Type B pancreatic cell (in vitro differentiated cells): ENCODE results near the gene HELZ. TPM values are rescaled to one million over a fixed set of nuclear protein-coding genes. Genes with fewer than 3 reads are reported as not detected.

Source experiments
- DNase-seq: peaks from one replicate; pipeline ENCODE4 v3.0.0; 2021; ENCODE audit warnings: mixed read lengths; ENCODE audit not compliant: unreplicated experiment; ENCODE audit errors: extremely low spot score
- H3K27ac Mint-ChIP-seq: 2 replicates; pipeline ENCODE4 v1.8.0; 2021; ENCODE audit warnings: mild to moderate bottlenecking, mixed read lengths
- H3K27me3 Mint-ChIP-seq: 2 replicates; pipeline ENCODE4 v1.8.0; 2021; ENCODE audit warnings: mixed read lengths
- H3K36me3 Mint-ChIP-seq: 2 replicates; pipeline ENCODE4 v1.8.0; 2021; ENCODE audit warnings: mixed read lengths
- H3K4me1 Mint-ChIP-seq: one replicate; pipeline ENCODE4 v1.8.0; 2021; ENCODE audit warnings: mixed read lengths; ENCODE audit not compliant: unreplicated experiment
- H3K4me3 Mint-ChIP-seq: 2 replicates; pipeline ENCODE4 v1.8.0; 2021; ENCODE audit warnings: mild to moderate bottlenecking, mixed read lengths
- H3K9me3 Mint-ChIP-seq: 2 replicates; pipeline ENCODE4 v1.8.0; 2021; ENCODE audit warnings: mixed read lengths
- CTCF ChIP-seq: fragments of 200-600 bp; sonication (generic); conservative IDR thresholded peaks from 2 replicates; pipeline ENCODE4 v1.5.0; 2021; ENCODE audit warnings: antibody characterized with exemption, mild to moderate bottlenecking
- total RNA-seq: library from RNA; stranded (reverse); gene quantifications from 2 replicates; pipeline ENCODE4 v1.2.1, GENCODE V29; 2021; ENCODE audit warnings: low replicate concordance

HELZ gene
- total RNA-seq, 1 donor from 2014 or later = 55.1 TPM

GRCh38 chr17:67212714-67213417, 32.1 kb downstream of the HELZ start:
- Mint-ChIP-seq H3K36me3 (peaks cover 11% of the 10 kb centered on the region), H3K27ac (peak overlapping the region; percentile 49), H3K27me3 (no peaks in the 10 kb centered on the region), H3K4me3 (no peak overlapping the region), H3K9me3 (no peaks in the 10 kb centered on the region), H3K4me1 (peaks cover 13% of the 10 kb centered on the region)
- no peak for TF ChIP-seq CTCF
- DNase-seq = no peak

GRCh38 chr17:67212231-67212630, 32.8 kb downstream of the HELZ start:
- no peak overlapping the region for H3K4me3 Mint-ChIP-seq
- no peak for TF ChIP-seq CTCF
- H3K27me3 Mint-ChIP-seq = no peaks in the 10 kb centered on the region
- no peaks in the 10 kb centered on the region for H3K9me3 Mint-ChIP-seq
- H3K4me1 Mint-ChIP-seq = peaks cover 13% of the 10 kb centered on the region
- H3K27ac Mint-ChIP-seq = peak overlapping the region; percentile 49
- peaks cover 13% of the 10 kb centered on the region for H3K36me3 Mint-ChIP-seq
- no peak for DNase-seq

- no peaks in the 10 kb centered on the region for H3K9me3 Mint-ChIP-seq
- TF ChIP-seq CTCF = no peak
Observed at GRCh38 chr17:67211742-67212141, 33.3 kb downstream of the HELZ start.

GRCh38 chr17:67210915-67211314, 34.1 kb downstream of the HELZ start:
- DNase-seq = no peak
- H3K9me3 Mint-ChIP-seq = no peaks in the 10 kb centered on the region
- no peaks in the 10 kb centered on the region for H3K27me3 Mint-ChIP-seq
- H3K27ac Mint-ChIP-seq = no peak overlapping the region
- H3K4me3 Mint-ChIP-seq = no peak overlapping the region
- H3K4me1 Mint-ChIP-seq = peaks cover 13% of the 10 kb centered on the region
- no peak for TF ChIP-seq CTCF
- peaks cover 13% of the 10 kb centered on the region for H3K36me3 Mint-ChIP-seq

More at GRCh38 chr17:67211742-67212141, 33.3 kb downstream of the HELZ start:
- Mint-ChIP-seq H3K4me1 (peaks cover 13% of the 10 kb centered on the region), H3K4me3 (no peak overlapping the region), H3K27ac (no peak overlapping the region), H3K27me3 (no peaks in the 10 kb centered on the region), H3K36me3 (peaks cover 13% of the 10 kb centered on the region)
- DNase-seq = no peak

- Mint-ChIP-seq H3K27ac (no peak overlapping the region), H3K4me3 (no peak overlapping the region), H3K36me3 (peaks cover 13% of the 10 kb centered on the region), H3K9me3 (no peaks in the 10 kb centered on the region), H3K27me3 (no peaks in the 10 kb centered on the region), H3K4me1 (peaks cover 19% of the 10 kb centered on the region)
- no peak for DNase-seq
- TF ChIP-seq CTCF = no peak
Observed at GRCh38 chr17:67208232-67208631, 36.8 kb downstream of the HELZ start.
